SK-N-SH (cell line): ENCODE results near the gene SPEG. TPM values are rescaled to one million over a fixed set of nuclear protein-coding genes. Genes with fewer than 3 reads are reported as not detected.
A peak's percentile ranks its signal among the peaks of the same experiment; 100 is the strongest.

Experiments
- CTCF ChIA-PET: fragments of 300-600, 350-600 bp; formaldehyde crosslinking; extraction: SDS; loops from one replicate; lab custom pipeline; 2021; lab: Yijun Ruan, JAX
- POLR2A ChIA-PET: fragments of 350-600 bp; sonication (Branson Sonifier 250); formaldehyde crosslinking; extraction: SDS; loops from one replicate; lab custom pipeline; 2020; ENCODE audit warnings: antibody characterized with exemption, inconsistent platforms; lab: Yijun Ruan, JAX
- DNase-seq: peaks from one replicate; pipeline ENCODE4 v3.0.0; 2012
- H2AFZ ChIP-seq: fragments of 200-600 bp; sonication (generic); 2 replicates; pipeline ENCODE4 v1.8.1; 2016; ENCODE audit warnings: antibody characterized with exemption, mild to moderate bottlenecking, low read depth
- H3F3A ChIP-seq: fragments of 200-600 bp; sonication (generic); replicated peaks from 2 replicates; pipeline ENCODE3; 2016; ENCODE audit warnings: antibody characterized with exemption, mild to moderate bottlenecking; ENCODE audit not compliant: insufficient read depth
- H3K27ac ChIP-seq, 2 experiments: fragments of 200-500 bp in 1 of 2; fragments of 200-600 bp in 1 of 2; sonication (Bioruptor generic) in 1 of 2; sonication (generic), shearing (Covaris generic) in 1 of 2; 2 replicates each; pipeline versions ENCODE4 v1.5.1 to v1.6.1; 2014 to 2016; ENCODE audit warnings: low read depth in 2 of 2, inconsistent platforms in 1 of 2, low read length in 1 of 2, mild to moderate bottlenecking in 1 of 2, mixed read lengths in 1 of 2
- H3K27me3 ChIP-seq: fragments of 200-600 bp; sonication (generic), shearing (Covaris generic); 2 replicates; pipeline ENCODE4 v1.6.1; 2016; ENCODE audit warnings: mixed run types; ENCODE audit not compliant: insufficient read depth
- H3K36me3 ChIP-seq, 2 experiments: fragments of 200-500 bp in 1 of 2; fragments of 200-600 bp in 1 of 2; sonication (Bioruptor generic) in 1 of 2; sonication (generic) in 1 of 2; replicated peaks in 1 of 2; 2 replicates each; pipeline versions ENCODE3 to v1.5.1; 2014 to 2016; ENCODE audit warnings: low read length in 1 of 2, mild to moderate bottlenecking in 1 of 2; ENCODE audit not compliant: insufficient read depth in 2 of 2, control insufficient read depth in 1 of 2
- H3K4me1 ChIP-seq, 2 experiments: fragments of 200-500 bp in 1 of 2; fragments of 200-600 bp in 1 of 2; sonication (Bioruptor generic) in 1 of 2; sonication (generic), shearing (Covaris generic) in 1 of 2; 2 replicates each; pipeline versions ENCODE4 v1.5.1 to v1.6.1; 2014 to 2016; ENCODE audit warnings: low read depth in 1 of 2, low read length in 1 of 2, mixed run types in 1 of 2; ENCODE audit not compliant: insufficient read depth in 2 of 2, control insufficient read depth in 1 of 2
- H3K4me2 ChIP-seq: fragments of 200-600 bp; sonication (generic), shearing (Covaris generic); 2 replicates; pipeline ENCODE4 v1.6.1; 2017; ENCODE audit warnings: mixed run types
- H3K4me3 ChIP-seq, 2 experiments: fragments of 200-500 bp in 1 of 2; fragments of 200-600 bp in 1 of 2; sonication (Bioruptor generic) in 1 of 2; sonication (generic), shearing (Covaris generic) in 1 of 2; 2 replicates each; pipeline versions ENCODE4 v1.5.1 to v1.8.1; 2014 to 2016; ENCODE audit warnings: low read depth in 2 of 2, inconsistent platforms in 1 of 2, low read length in 1 of 2, mild to moderate bottlenecking in 1 of 2, mixed read lengths in 1 of 2, moderate library complexity in 1 of 2
- H3K79me2 ChIP-seq: fragments of 200-600 bp; sonication (generic); 2 replicates; pipeline ENCODE4 v1.8.1; 2017; ENCODE audit warnings: mild to moderate bottlenecking; ENCODE audit not compliant: insufficient read depth
- H3K9ac ChIP-seq: fragments of 200-600 bp; sonication (generic); 2 replicates; pipeline ENCODE4 v1.6.1; 2017; ENCODE audit warnings: mixed run types
- H3K9me2 ChIP-seq: fragments of 200-600 bp; sonication (generic); 2 replicates; pipeline ENCODE4 v1.6.1; 2017; ENCODE audit warnings: mixed run types
- H3K9me3 ChIP-seq: fragments of 200-600 bp; sonication (generic); 2 replicates; pipeline ENCODE4 v1.6.1; 2017; ENCODE audit warnings: mixed run types, mild to moderate bottlenecking, moderate library complexity
- H4K20me1 ChIP-seq: fragments of 200-600 bp; sonication (generic); 2 replicates; pipeline ENCODE4 v1.6.1; 2017; ENCODE audit warnings: mild to moderate bottlenecking, mixed run types; ENCODE audit not compliant: insufficient read depth
- CHD2 ChIP-seq: fragments of 150-350 bp; IDR thresholded peaks from 2 replicates; pipeline ENCODE4 v1.6.1; 2018; ENCODE audit warnings: low read length; ENCODE audit not compliant: partially characterized antibody
- CTCF ChIP-seq: fragments of 200-600 bp; sonication (generic); IDR thresholded peaks from 2 replicates; pipeline ENCODE4 v1.6.1; 2017; ENCODE audit warnings: antibody characterized with exemption, mild to moderate bottlenecking, moderate library complexity
- ELF1 ChIP-seq: IDR thresholded peaks from 2 replicates; pipeline ENCODE4 v1.4.0; 2012
- EP300 ChIP-seq, 2 experiments: IDR thresholded peaks; 2 replicates each; pipeline versions ENCODE4 v1.4.0 to v1.6.1; 2012; ENCODE audit warnings: borderline replicate concordance in 1 of 2, low read depth in 1 of 2, low read length in 1 of 2
- FOSL2 ChIP-seq: IDR thresholded peaks from 2 replicates; pipeline ENCODE4 v1.4.0; 2012; ENCODE audit warnings: low read depth, mild to moderate bottlenecking, moderate library complexity, borderline replicate concordance
- FOXJ3 ChIP-seq: sonication (generic); formaldehyde crosslinking; IDR thresholded peaks from 2 replicates; pipeline ENCODE4 v1.5.1; 2020; ENCODE audit warnings: mild to moderate bottlenecking, missing genetic modification reagents
- FOXM1 ChIP-seq: IDR thresholded peaks from 2 replicates; pipeline ENCODE4 v1.4.0; 2012; ENCODE audit warnings: low read depth, mild to moderate bottlenecking
- GABPA ChIP-seq: IDR thresholded peaks from 2 replicates; pipeline ENCODE4 v1.4.0; 2012; ENCODE audit warnings: low read depth, mild to moderate bottlenecking
- IRF3 ChIP-seq: fragments of 150-350 bp; IDR thresholded peaks from 2 replicates; pipeline ENCODE4 v1.6.1; 2016; ENCODE audit warnings: mild to moderate bottlenecking, low read depth, low read length
- JUND ChIP-seq: IDR thresholded peaks from 2 replicates; pipeline ENCODE4 v1.4.0; 2012
- MAX ChIP-seq: IDR thresholded peaks from 2 replicates; pipeline ENCODE4 v1.4.0; 2012; ENCODE audit warnings: low read depth
- MEF2A ChIP-seq: IDR thresholded peaks from 2 replicates; pipeline ENCODE4 v1.4.0; 2012; ENCODE audit warnings: low read depth, borderline replicate concordance
- NFIC ChIP-seq: IDR thresholded peaks from 2 replicates; pipeline ENCODE4 v1.4.0; 2012; ENCODE audit warnings: borderline replicate concordance
- NRF1 ChIP-seq: IDR thresholded peaks from 2 replicates; pipeline ENCODE4 v1.6.1; 2012; ENCODE audit warnings: low read depth, mild to moderate bottlenecking, low read length
- PBX3 ChIP-seq: IDR thresholded peaks from 2 replicates; pipeline ENCODE4; 2012
- POLR2AphosphoS5 ChIP-seq: IDR thresholded peaks from 2 replicates; pipeline ENCODE4 v1.6.1; 2012; ENCODE audit warnings: low read depth, low read length
- RAD21 ChIP-seq: IDR thresholded peaks from 2 replicates; pipeline ENCODE4 v1.6.1; 2012; ENCODE audit warnings: mild to moderate bottlenecking, low read length
- RCOR1 ChIP-seq: fragments of 150-350 bp; IDR thresholded peaks from 2 replicates; pipeline ENCODE4 v1.6.1; 2017; ENCODE audit warnings: antibody characterized with exemption, low read length
- RFX5 ChIP-seq: IDR thresholded peaks from 2 replicates; pipeline ENCODE4 v1.6.1; 2012; ENCODE audit warnings: mild to moderate bottlenecking, improper control_type of control experiment, low read length
- RXRA ChIP-seq: IDR thresholded peaks from 2 replicates; pipeline ENCODE4 v1.4.0; 2012; ENCODE audit warnings: low read depth, mild to moderate bottlenecking, borderline replicate concordance
- SIN3A ChIP-seq: IDR thresholded peaks from 2 replicates; pipeline ENCODE4 v1.6.1; 2012; ENCODE audit warnings: low read depth, mild to moderate bottlenecking, low read length, moderate library complexity, borderline replicate concordance
- TAF1 ChIP-seq: IDR thresholded peaks from 2 replicates; pipeline ENCODE4 v1.6.1; 2012; ENCODE audit warnings: low read depth, mild to moderate bottlenecking, low read length, moderate library complexity, borderline replicate concordance
- TCF12 ChIP-seq: IDR thresholded peaks from 2 replicates; pipeline ENCODE4 v1.4.0; 2012
- TEAD4 ChIP-seq: IDR thresholded peaks from 2 replicates; pipeline ENCODE4 v1.4.0; 2012; ENCODE audit warnings: mild to moderate bottlenecking, borderline replicate concordance; ENCODE audit not compliant: insufficient read depth
- YY1 ChIP-seq: IDR thresholded peaks from 2 replicates; pipeline ENCODE4 v1.4.0; 2012; ENCODE audit warnings: low read depth, mild to moderate bottlenecking
- ZBTB33 ChIP-seq: IDR thresholded peaks from 2 replicates; pipeline ENCODE4 v1.4.0; 2012; ENCODE audit warnings: low read depth, borderline replicate concordance
- WGBS: methylation state at CpG from one replicate; pipeline ENCODE4 v1.1.6; 2017; ENCODE audit warnings: low lambda C conversion rate; 5-methylcytosine and 5-hydroxymethylcytosine counted together
- polyA plus RNA-seq, 3 experiments: library from polyadenylated mRNA; depleted of rRNA; stranded (reverse); fragments of >200 nt; gene quantifications; 2 replicates each; pipeline ENCODE4 v1.2.3, GENCODE V29; 2012
- TF ChIP-seq, protein P1 (sequence below): IDR thresholded peaks from 2 replicates; pipeline ENCODE4 v1.4.0; 2012; ENCODE audit warnings: low read depth, borderline replicate concordance

The SPEG gene
- polyA plus RNA-seq, 1 of the 3 experiments (the other 2 are of a cell fraction) = 107 TPM

- Histone ChIP-seq H3K9ac (peak within 1 kb of the TSS; percentile 75), H3K9me3 (no peaks in the 10 kb centered on the region), H3K79me2 (peaks cover 13% of the 10 kb centered on the region), H3F3A (peaks cover 6% of the 10 kb centered on the region), H3K4me2 (peak within 1 kb of the TSS; percentile 97), H3K4me3 (peak within 1 kb of the TSS; percentile 62 to 86), H3K27me3 (no peaks in the 10 kb centered on the region), H3K27ac (peak within 1 kb of the TSS; percentile 73 to 77), H3K9me2 (no peaks in the 10 kb centered on the region), H3K36me3 (peaks cover 9 to 29% of the 10 kb centered on the region in 2 experiments), H3K4me1 (peaks cover 7 to 30% of the 10 kb centered on the region in 2 experiments; a peak in 2 of 4 replicates), H4K20me1 (peaks cover 20% of the 10 kb centered on the region), H2AFZ (peak within 1 kb of the TSS; percentile 92)
- 2% methylated on average over 34 of the region's 75 CpGs for WGBS
- DNase-seq = peak; percentile 100
- CTCF ChIA-PET = interaction anchor here (0.6 to 62.1 kb wide), 15 partner anchors 9 to 266 kb away, joined by 3 to 2824 read pairs (median 7); partner anchors contain the start of genes ASIC4, GMPPA and STK11IP
- POLR2A ChIA-PET = interaction anchor here (1.0 to 1.9 kb wide), 6 partner anchors 9 to 54 kb away, joined by 3 to 14 read pairs (median 9); partner anchors contain the start of genes GMPPA, INHA, OBSL1 and STK11IP
- TF ChIP-seq MEF2A (no peak), TCF12 (no peak), ZBTB33 (no peak), CHD2 (peak; percentile 69), FOSL2 (no peak), FOXM1 (no peak), SIN3A (peak; percentile 65; the same call in 1 of the 2 replicates), NFIC (no peak), NRF1 (peak; percentile 67), RAD21 (no peak), PBX3 (peak; percentile 79), CTCF (no peak), GABPA (peak; percentile 78), TAF1 (peak; percentile 66; the same call in 1 of the 2 replicates), EP300 (IDR thresholded peaks at IDR 0.05; ENCODE audit: borderline replicate concordance in 1 of 2, low read depth in 1 of 2, low read length in 1 of 2) (no peak), RXRA (no peak), RFX5 (peak; percentile 74), TEAD4 (no peak), ELF1 (peak; percentile 49; the same call in 1 of the 2 replicates), RCOR1 (peak; percentile 63; the same call in 1 of the 2 replicates), YY1 (no peak), JUND (no peak), IRF3 (0 out of 2 replicates have a peak, but pooled peaks have one; percentile 19), POLR2AphosphoS5 (peak; percentile 63; the same call in 1 of the 2 replicates), FOXJ3 (CRISPR knock-in tag) (no peak), MAX (no peak)
- TF ChIP-seq, protein P1, sequence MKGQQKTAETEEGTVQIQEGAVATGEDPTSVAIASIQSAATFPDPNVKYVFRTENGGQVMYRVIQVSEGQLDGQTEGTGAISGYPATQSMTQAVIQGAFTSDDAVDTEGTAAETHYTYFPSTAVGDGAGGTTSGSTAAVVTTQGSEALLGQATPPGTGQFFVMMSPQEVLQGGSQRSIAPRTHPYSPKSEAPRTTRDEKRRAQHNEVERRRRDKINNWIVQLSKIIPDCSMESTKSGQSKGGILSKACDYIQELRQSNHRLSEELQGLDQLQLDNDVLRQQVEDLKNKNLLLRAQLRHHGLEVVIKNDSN = no peak
Measured at GRCh38 chr2:219543596-219544358, 109.1 kb downstream of the SPEG start, which contains the start of the genes CHPF and TMEM198. Gene CHPF, minus strand, starts transcription at chr2:219543809. Its CDS starts 271 bp downstream, at chr2:219543538. Gene TMEM198, plus strand, starts transcription at chr2:219544028. Its CDS starts 700 bp downstream, at chr2:219544728.
